HepG2 (cell line): Measurements from ENCODE around the gene EPB41L1. TPM values are rescaled to one million over a fixed set of nuclear protein-coding genes. Genes with fewer than 3 reads are reported as not detected.
A peak's percentile ranks its signal among the peaks of the same experiment; 100 is the strongest.

Source experiments
- AHDC1 ChIP-seq: sonication (generic); formaldehyde crosslinking; IDR thresholded peaks from 2 replicates; pipeline ENCODE4 v1.5.1; 2020; ENCODE audit warnings: mild to moderate bottlenecking, missing genetic modification reagents, borderline replicate concordance
- CREB3 ChIP-seq: sonication (generic); formaldehyde crosslinking; IDR thresholded peaks from 2 replicates; pipeline ENCODE4 v1.5.0; 2020; ENCODE audit warnings: missing genetic modification reagents
- ETV6 ChIP-seq: sonication (generic); formaldehyde crosslinking; conservative IDR thresholded peaks from 2 replicates; pipeline ENCODE4 v1.4.0; 2020; ENCODE audit warnings: missing genetic modification reagents
- GABPB1 ChIP-seq: IDR thresholded peaks from 2 replicates; pipeline ENCODE4 v1.6.1; 2016; ENCODE audit warnings: mild to moderate bottlenecking, missing genetic modification reagents, moderate library complexity, missing compliant biosample characterization
- MAFG ChIP-seq: sonication (generic); formaldehyde crosslinking; IDR thresholded peaks from 2 replicates; pipeline ENCODE4 v1.5.1; 2020; ENCODE audit warnings: mild to moderate bottlenecking, missing genetic modification reagents
- MAFK ChIP-seq, 2 experiments: IDR thresholded peaks in 1 of 2; conservative IDR thresholded peaks in 1 of 2; 2 replicates each; pipeline ENCODE4 v1.6.1; 2011; ENCODE audit warnings: improper control_type of control experiment in 2 of 2, low read length in 2 of 2
- NFE2 ChIP-seq: sonication (generic); formaldehyde crosslinking; IDR thresholded peaks from 2 replicates; pipeline ENCODE4 v1.4.0; 2020; ENCODE audit warnings: missing genetic modification reagents
- NR2F1 ChIP-seq, 2 experiments: fragments of 450-650 bp in 1 of 2; formaldehyde crosslinking in 1 of 2; IDR thresholded peaks; 2 replicates each; pipeline versions ENCODE4 v1.5.0 to v1.6.1; 2016 to 2020; ENCODE audit warnings: mild to moderate bottlenecking in 1 of 2, missing compliant biosample characterization in 1 of 2, missing genetic modification reagents in 1 of 2, moderate library complexity in 1 of 2
- PAF1 ChIP-seq: IDR thresholded peaks from 2 replicates; pipeline ENCODE4 v1.6.1; 2016; ENCODE audit warnings: missing genetic modification reagents, missing compliant biosample characterization
- PPARG ChIP-seq: conservative IDR thresholded peaks from 2 replicates; pipeline ENCODE4 v1.6.1; 2016; ENCODE audit warnings: missing biosample characterization, missing genetic modification reagents
- SNAPC2 ChIP-seq: sonication (generic); formaldehyde crosslinking; IDR thresholded peaks from 2 replicates; pipeline ENCODE4 v1.8.1; 2022; ENCODE audit warnings: mild to moderate bottlenecking, missing genetic modification reagents
- ZFX ChIP-seq: sonication (generic); formaldehyde crosslinking; IDR thresholded peaks from 2 replicates; pipeline ENCODE4 v1.4.0; 2020; ENCODE audit warnings: mild to moderate bottlenecking, low read depth, missing genetic modification reagents, moderate library complexity
- ZNF615 ChIP-seq: sonication (generic); formaldehyde crosslinking; IDR thresholded peaks from 2 replicates; pipeline ENCODE4 v1.5.0; 2020; ENCODE audit warnings: mild to moderate bottlenecking, missing genetic modification reagents, borderline replicate concordance
- ZNF775 ChIP-seq: sonication (generic); formaldehyde crosslinking; IDR thresholded peaks from 2 replicates; pipeline ENCODE4 v1.4.0; 2020; ENCODE audit warnings: missing genetic modification reagents, mild to moderate bottlenecking, moderate library complexity, borderline replicate concordance
- ZSCAN22 ChIP-seq: sonication (generic); formaldehyde crosslinking; IDR thresholded peaks from 2 replicates; pipeline ENCODE4 v1.4.0; 2020; ENCODE audit warnings: mild to moderate bottlenecking, missing genetic modification reagents
- polyA plus RNA-seq, 8 experiments: library from polyadenylated mRNA; depleted of rRNA in 3 of 8; stranded (reverse) in 7 of 8; unstranded in 1 of 8; fragments of >200 nt; fragmentation: Illumina TruSeq in 4 of 8; extraction: Trizol in 4 of 8; gene quantifications; 2 replicates each; pipeline versions ENCODE4 v1.2.1 to v1.2.3, GENCODE V29; 2011 to 2016; ENCODE audit warnings: low read depth in 4 of 8, missing spikeins in 1 of 8, mixed read lengths in 1 of 8; ENCODE audit not compliant: insufficient read depth in 1 of 8
- total RNA-seq, 5 experiments: library from RNA; depleted of rRNA; stranded (reverse); fragments of >200 nt; fragmentation: Illumina TruSeq; extraction: Trizol; gene quantifications; 2 replicates each; pipeline ENCODE4 v1.2.3, GENCODE V29; 2016; ENCODE audit warnings: low read depth in 1 of 5
- TF ChIP-seq, protein P1 (sequence below): sonication (generic); formaldehyde crosslinking; IDR thresholded peaks from 2 replicates; pipeline ENCODE4 v1.4.0; 2020; ENCODE audit warnings: missing genetic modification reagents
- TF ChIP-seq, protein P2 (sequence below): sonication (generic); formaldehyde crosslinking; IDR thresholded peaks from 2 replicates; pipeline ENCODE4 v1.5.0; 2020; ENCODE audit warnings: missing genetic modification reagents

EPB41L1 gene
- total and polyA plus RNA-seq, 2 of the 13 experiments (the other 11 are each of a cell fraction or from before 2014, with no cell fraction given): 16.7 to 39.0 TPM

DNA sequence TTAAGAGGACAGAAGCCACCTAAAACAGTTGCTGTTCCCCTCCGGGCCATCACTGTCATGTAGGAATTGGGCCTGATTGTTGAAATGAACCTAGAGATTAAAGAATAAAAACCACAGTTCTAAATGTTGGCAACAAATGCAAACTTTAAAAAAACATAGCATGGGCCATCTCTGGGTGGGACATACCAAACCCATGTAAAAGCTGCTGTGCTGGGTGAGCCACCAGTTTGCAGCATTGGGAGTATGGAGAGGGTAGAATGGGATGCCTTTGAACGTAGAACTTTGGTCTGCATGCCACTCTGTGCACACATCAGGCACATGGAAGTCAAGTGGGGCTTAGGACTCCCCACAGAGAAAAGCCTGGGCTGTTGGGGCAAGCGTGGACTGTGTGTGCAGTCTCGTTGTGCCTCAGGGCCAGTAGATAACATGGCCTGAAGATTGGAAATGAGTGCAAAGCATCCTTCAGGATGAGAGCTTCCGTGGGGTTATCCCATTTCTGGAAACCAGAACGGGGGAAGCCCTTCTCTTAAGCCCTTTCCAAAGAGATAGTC lies 28.1 kb downstream of the EPB41L1 start (continued):
- TF ChIP-seq AHDC1 (CRISPR knock-in tag): no peak
- no peak for TF ChIP-seq ZSCAN22
- no peak; the same call in 1 of the 2 replicates for TF ChIP-seq CREB3 (CRISPR knock-in tag)
- TF ChIP-seq MAFK (conservative IDR thresholded peaks at IDR 0.05 in 1 of 2, IDR thresholded peaks at IDR 0.05 in 1 of 2; ENCODE audit: low read length in 2 of 2): no peak
- TF ChIP-seq SNAPC2 (CRISPR knock-in tag): peak; percentile 62; the same call in 1 of the 2 replicates
- no peak for TF ChIP-seq PAF1 (CRISPR knock-in tag)
- no peak; a peak in 1 of 4 replicates for TF ChIP-seq NR2F1 (CRISPR knock-in tag; IDR thresholded peaks at IDR 0.05)
- TF ChIP-seq ETV6 (CRISPR knock-in tag): no peak
- TF ChIP-seq ZNF615: peak; percentile 91; the same call in 1 of the 2 replicates
- no peak for TF ChIP-seq ZNF775 (CRISPR knock-in tag)
- no peak for TF ChIP-seq NFE2
- TF ChIP-seq ZFX (CRISPR knock-in tag): no peak
- no peak for TF ChIP-seq MAFG (CRISPR knock-in tag)
- TF ChIP-seq, protein P1, sequence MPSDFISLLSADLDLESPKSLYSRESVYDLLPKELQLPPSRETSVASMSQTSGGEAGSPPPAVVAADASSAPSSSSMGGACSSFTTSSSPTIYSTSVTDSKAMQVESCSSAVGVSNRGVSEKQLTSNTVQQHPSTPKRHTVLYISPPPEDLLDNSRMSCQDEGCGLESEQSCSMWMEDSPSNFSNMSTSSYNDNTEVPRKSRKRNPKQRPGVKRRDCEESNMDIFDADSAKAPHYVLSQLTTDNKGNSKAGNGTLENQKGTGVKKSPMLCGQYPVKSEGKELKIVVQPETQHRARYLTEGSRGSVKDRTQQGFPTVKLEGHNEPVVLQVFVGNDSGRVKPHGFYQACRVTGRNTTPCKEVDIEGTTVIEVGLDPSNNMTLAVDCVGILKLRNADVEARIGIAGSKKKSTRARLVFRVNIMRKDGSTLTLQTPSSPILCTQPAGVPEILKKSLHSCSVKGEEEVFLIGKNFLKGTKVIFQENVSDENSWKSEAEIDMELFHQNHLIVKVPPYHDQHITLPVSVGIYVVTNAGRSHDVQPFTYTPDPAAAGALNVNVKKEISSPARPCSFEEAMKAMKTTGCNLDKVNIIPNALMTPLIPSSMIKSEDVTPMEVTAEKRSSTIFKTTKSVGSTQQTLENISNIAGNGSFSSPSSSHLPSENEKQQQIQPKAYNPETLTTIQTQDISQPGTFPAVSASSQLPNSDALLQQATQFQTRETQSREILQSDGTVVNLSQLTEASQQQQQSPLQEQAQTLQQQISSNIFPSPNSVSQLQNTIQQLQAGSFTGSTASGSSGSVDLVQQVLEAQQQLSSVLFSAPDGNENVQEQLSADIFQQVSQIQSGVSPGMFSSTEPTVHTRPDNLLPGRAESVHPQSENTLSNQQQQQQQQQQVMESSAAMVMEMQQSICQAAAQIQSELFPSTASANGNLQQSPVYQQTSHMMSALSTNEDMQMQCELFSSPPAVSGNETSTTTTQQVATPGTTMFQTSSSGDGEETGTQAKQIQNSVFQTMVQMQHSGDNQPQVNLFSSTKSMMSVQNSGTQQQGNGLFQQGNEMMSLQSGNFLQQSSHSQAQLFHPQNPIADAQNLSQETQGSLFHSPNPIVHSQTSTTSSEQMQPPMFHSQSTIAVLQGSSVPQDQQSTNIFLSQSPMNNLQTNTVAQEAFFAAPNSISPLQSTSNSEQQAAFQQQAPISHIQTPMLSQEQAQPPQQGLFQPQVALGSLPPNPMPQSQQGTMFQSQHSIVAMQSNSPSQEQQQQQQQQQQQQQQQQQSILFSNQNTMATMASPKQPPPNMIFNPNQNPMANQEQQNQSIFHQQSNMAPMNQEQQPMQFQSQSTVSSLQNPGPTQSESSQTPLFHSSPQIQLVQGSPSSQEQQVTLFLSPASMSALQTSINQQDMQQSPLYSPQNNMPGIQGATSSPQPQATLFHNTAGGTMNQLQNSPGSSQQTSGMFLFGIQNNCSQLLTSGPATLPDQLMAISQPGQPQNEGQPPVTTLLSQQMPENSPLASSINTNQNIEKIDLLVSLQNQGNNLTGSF (CRISPR knock-in tag): no peak; the same call in 1 of the 2 replicates
- no peak; the same call in 1 of the 2 replicates for TF ChIP-seq PPARG (CRISPR knock-in tag)
- TF ChIP-seq GABPB1 (CRISPR knock-in tag): 0 out of 2 replicates have a peak, but pooled peaks have one; percentile 11
- TF ChIP-seq, protein P2, sequence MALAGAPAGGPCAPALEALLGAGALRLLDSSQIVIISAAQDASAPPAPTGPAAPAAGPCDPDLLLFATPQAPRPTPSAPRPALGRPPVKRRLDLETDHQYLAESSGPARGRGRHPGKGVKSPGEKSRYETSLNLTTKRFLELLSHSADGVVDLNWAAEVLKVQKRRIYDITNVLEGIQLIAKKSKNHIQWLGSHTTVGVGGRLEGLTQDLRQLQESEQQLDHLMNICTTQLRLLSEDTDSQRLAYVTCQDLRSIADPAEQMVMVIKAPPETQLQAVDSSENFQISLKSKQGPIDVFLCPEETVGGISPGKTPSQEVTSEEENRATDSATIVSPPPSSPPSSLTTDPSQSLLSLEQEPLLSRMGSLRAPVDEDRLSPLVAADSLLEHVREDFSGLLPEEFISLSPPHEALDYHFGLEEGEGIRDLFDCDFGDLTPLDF (CRISPR knock-in tag): no peak
